NCI-H524 treated with DMSO at 0.1 percent for 48 hours (cell line): ENCODE results near the gene HDGF.
"Not testable (repeated sequence)": the region's sequence is repeated elsewhere in the genome, so short reads cannot be mapped to it uniquely, and the experiment has no call there.

ENCODE experiments used
- DNase-seq: peaks from one replicate; lab custom pipeline; 2025; lab: John Stamatoyannopoulos, UW

The HDGF gene

GRCh38 chr1:156767101-156767878 is 15.8 kb upstream of the HDGF start, which contains the start of gene PRCC:
Gene PRCC, plus strand, starts transcription at chr1:156767535. Its CDS starts 237 bp downstream, at chr1:156767772.
- peak; percentile 97 for DNase-seq

GRCh38 chr1:156766298-156767100 is 15.0 kb upstream of the HDGF start:
- DNase-seq, result no peak

GRCh38 chr1:156765666-156766065 is 14.2 kb upstream of the HDGF start:
- DNase-seq, result no peak

GRCh38 chr1:156765136-156765535 is 13.7 kb upstream of the HDGF start:
- DNase-seq, result not testable (repeated sequence)

GRCh38 chr1:156760796-156761104 is 9.3 kb upstream of the HDGF start:
- no peak for DNase-seq

- peak; percentile 76 for DNase-seq
Measured at GRCh38 chr1:156760092-156760795, 8.8 kb upstream of the HDGF start.

GRCh38 chr1:156757572-156758253 is 6.2 kb upstream of the HDGF start:
- not testable (repeated sequence) for DNase-seq

- DNase-seq, result no peak
Measured at GRCh38 chr1:156756355-156756754, 4.9 kb upstream of the HDGF start.

GRCh38 chr1:156755527-156755950 is 4.1 kb upstream of the HDGF start:
- no peak for DNase-seq

GRCh38 chr1:156754219-156754618 is 2.7 kb upstream of the HDGF start:
- peak; percentile 80 for DNase-seq

- no peak for DNase-seq
Measured at GRCh38 chr1:156752843-156753482, 1.5 kb upstream of the HDGF start.

GRCh38 chr1:156751757-156752481 is 444 bp upstream of the HDGF start:
- DNase-seq, result peak; percentile 63

GRCh38 chr1:156750711-156751450 is 594 bp downstream of the HDGF start:
- no peak for DNase-seq

GRCh38 chr1:156750191-156750672 is 1.2 kb downstream of the HDGF start:
- DNase-seq, result no peak

- no peak for DNase-seq
Measured at GRCh38 chr1:156749419-156750118, 1.9 kb downstream of the HDGF start.

- no peak for DNase-seq
Measured at GRCh38 chr1:156748670-156749418, 2.6 kb downstream of the HDGF start.

- DNase-seq, result no peak
Measured at GRCh38 chr1:156747742-156748669, 3.5 kb downstream of the HDGF start.
